HL-60 (cell line): ENCODE measurements around the gene RANBP2.

Experiments
- POLR2AphosphoS5 ChIP-seq: IDR thresholded peaks from 2 replicates; pipeline ENCODE4 v1.6.1; 2012; ENCODE audit warnings: low read depth
- TF ChIP-seq, protein P1 (sequence below): IDR thresholded peaks from one replicate; pipeline ENCODE4 v1.5.1; 2011; ENCODE audit warnings: low read length, control low read depth, inconsistent platforms; ENCODE audit not compliant: insufficient read depth

DNA sequence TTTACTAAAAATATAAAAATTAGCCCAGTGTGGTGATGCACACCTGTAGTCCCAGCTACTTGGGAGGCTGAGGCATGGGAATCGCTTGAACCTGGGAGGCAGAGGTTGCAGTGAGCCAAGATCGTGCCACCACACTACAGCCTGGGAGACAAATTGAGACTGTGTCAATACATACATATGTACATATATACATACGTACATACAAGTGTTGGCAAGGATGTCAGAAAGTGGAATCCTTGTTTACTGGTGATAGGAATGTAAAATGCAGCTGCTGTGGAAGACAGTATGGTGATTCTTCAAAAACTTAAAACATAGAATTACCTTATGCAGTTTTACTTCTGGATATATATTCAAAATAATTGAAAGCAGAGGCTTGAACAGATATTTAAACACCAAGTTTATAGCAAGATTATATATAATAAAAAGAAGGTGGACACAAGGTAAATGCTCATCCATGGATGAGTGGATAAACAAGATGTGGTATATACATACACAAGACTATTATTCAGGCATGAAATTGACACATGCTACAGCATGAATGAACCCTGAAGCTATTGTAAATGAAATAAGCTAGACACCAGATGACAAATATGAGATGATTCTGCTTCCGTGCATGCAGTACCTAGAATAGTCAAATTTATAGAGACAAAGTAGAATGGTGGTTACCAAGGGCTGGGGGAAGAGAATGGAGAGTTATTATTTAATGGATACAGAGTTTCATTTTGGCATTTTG, 110.5 kb downstream of the RANBP2 start:
- TF ChIP-seq, protein P1, sequence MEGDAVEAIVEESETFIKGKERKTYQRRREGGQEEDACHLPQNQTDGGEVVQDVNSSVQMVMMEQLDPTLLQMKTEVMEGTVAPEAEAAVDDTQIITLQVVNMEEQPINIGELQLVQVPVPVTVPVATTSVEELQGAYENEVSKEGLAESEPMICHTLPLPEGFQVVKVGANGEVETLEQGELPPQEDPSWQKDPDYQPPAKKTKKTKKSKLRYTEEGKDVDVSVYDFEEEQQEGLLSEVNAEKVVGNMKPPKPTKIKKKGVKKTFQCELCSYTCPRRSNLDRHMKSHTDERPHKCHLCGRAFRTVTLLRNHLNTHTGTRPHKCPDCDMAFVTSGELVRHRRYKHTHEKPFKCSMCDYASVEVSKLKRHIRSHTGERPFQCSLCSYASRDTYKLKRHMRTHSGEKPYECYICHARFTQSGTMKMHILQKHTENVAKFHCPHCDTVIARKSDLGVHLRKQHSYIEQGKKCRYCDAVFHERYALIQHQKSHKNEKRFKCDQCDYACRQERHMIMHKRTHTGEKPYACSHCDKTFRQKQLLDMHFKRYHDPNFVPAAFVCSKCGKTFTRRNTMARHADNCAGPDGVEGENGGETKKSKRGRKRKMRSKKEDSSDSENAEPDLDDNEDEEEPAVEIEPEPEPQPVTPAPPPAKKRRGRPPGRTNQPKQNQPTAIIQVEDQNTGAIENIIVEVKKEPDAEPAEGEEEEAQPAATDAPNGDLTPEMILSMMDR: no peak
- no peak for TF ChIP-seq POLR2AphosphoS5
